Stimulated activated CD4-positive, alpha-beta T cell treated with anti-CD3 and anti-CD28 coated beads, Interleukin-15, amount 100 ng/mL, for 48 hours (primary cell): ENCODE results near the gene MACROD2.

Source experiments
- DNase-seq, 2 donors: peaks; one replicate each; pipeline ENCODE4 v3.0.0-alpha.2; 2020; ENCODE audit warnings: low read depth in 2 of 2

Gene MACROD2

DNA sequence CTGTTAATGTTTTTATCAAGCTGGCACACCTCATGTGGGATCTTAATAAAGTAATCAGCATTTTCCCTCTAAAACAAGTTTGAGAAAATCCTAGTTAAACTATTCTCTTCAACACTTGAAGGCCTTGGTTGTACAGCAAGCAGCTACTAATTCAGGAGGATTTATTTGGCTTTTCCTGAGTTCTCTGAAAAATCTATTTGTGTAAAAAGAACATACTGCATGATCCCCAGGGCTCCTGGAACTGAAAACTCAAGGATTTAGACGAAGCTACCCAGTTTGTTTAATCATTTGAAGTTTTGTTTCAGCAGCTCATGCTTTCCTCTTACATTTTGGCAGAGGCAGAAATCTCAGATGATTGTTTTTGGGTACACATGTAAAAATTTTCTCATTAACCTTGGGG is 651.7 kb downstream of the MACROD2 start:
- DNase-seq: no peak

DNA sequence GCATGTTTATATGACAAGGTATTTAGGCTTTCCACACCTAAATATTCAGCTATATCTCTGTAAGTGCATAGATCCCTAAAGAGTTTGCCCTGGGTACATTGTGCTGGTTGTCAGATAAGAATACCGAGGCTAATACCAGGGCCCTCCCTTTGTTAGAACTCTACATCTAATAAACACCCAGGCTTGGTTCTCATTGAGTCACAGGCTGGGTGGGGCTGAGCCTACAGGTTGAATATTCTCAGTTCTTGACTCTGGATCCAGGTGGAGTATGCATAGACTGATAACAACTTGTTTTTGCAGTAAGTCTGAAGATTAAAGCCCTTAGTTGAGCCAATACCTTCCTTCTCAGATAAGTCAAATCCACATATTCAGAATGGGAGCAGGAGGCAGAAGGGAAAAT is 654.3 kb downstream of the MACROD2 start:
- no peak for DNase-seq

DNA sequence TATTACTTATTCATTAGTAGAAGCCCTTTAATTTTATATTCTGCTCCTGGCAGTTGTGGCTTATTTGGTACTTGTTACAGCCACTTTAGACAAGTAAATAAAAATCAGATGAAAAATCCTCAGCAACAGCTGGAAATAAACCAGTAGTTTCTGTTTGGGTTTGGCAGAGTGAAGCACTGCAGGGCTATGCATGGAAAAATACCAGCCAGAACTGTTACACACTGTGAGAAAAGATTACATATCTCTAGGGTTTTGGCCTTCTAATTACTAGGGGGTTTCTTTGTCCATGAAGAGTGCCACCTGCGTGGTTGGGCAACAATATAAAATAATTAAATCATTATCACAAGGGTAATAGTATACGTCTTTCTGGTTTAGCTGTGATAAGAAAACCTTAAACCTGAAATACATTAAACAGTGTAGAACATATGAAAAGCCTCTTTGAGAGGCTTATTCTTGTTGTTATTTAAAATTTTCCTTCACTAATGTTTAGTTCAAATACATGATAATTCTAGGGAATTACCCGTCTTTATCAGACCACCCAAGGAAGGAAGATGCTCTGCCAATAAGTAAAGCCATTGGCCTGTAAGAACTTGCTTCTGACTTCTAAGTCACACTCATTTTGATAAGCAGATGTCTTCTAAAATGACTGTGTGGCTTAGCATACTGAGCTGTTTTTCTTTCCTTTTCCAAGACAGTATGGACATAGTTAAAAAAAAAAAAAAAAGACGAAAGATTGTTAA is 662.1 kb downstream of the MACROD2 start:
- DNase-seq: no peak

GRCh38 chr20:14664101-14664500 is 668.8 kb downstream of the MACROD2 start:
- no peak for DNase-seq

GRCh38 chr20:14666696-14667095 is 671.4 kb downstream of the MACROD2 start:
- no peak for DNase-seq

GRCh38 chr20:14667226-14667625 is 671.9 kb downstream of the MACROD2 start:
- no peak for DNase-seq

- DNase-seq: no peak
These were observed 676.8 kb downstream of the MACROD2 start for GRCh38 chr20:14672066-14672465.

GRCh38 chr20:14673164-14673563 is 677.8 kb downstream of the MACROD2 start:
- DNase-seq: no peak

- no peak for DNase-seq
These were observed 682.1 kb downstream of the MACROD2 start for GRCh38 chr20:14677455-14677854.

GRCh38 chr20:14685183-14685582 is 689.9 kb downstream of the MACROD2 start:
- no peak for DNase-seq

- DNase-seq: no peak
These were observed 692.0 kb downstream of the MACROD2 start for GRCh38 chr20:14687313-14687712.

GRCh38 chr20:14688005-14688404 is 692.7 kb downstream of the MACROD2 start:
- DNase-seq: no peak

GRCh38 chr20:14691994-14692393 is 696.7 kb downstream of the MACROD2 start:
- DNase-seq: no peak

GRCh38 chr20:14696478-14696877 is 701.2 kb downstream of the MACROD2 start:
- no peak for DNase-seq

GRCh38 chr20:14696937-14697336 is 701.6 kb downstream of the MACROD2 start:
- DNase-seq: no peak

DNA sequence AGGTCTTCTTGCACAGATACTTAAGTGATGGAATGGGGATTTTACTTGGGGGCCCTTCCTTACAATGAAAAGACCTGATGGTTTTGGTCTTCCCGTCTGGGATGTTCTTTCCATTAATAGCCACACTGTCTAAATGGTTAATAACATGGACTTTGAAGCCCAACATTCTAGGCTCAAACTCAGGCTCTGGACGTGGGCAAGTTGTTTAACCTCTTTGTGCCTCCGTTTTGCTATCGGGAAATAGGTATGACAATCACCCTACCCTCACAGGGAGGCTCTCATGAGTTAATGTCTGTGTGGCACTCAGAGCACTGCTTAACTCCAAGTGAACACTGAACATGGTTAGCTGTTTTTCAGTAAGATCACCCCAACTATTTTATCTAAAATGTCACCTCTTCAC is 702.8 kb downstream of the MACROD2 start:
- no peak for DNase-seq

GRCh38 chr20:14698605-14699373 is 703.5 kb downstream of the MACROD2 start:
- DNase-seq: no peak

GRCh38 chr20:14700639-14700960 is 705.3 kb downstream of the MACROD2 start:
- DNase-seq: no peak

- no peak for DNase-seq
These were observed 706.0 kb downstream of the MACROD2 start for GRCh38 chr20:14701326-14701725.

- DNase-seq: no peak
These were observed 711.2 kb downstream of the MACROD2 start for GRCh38 chr20:14706555-14706954.

DNA sequence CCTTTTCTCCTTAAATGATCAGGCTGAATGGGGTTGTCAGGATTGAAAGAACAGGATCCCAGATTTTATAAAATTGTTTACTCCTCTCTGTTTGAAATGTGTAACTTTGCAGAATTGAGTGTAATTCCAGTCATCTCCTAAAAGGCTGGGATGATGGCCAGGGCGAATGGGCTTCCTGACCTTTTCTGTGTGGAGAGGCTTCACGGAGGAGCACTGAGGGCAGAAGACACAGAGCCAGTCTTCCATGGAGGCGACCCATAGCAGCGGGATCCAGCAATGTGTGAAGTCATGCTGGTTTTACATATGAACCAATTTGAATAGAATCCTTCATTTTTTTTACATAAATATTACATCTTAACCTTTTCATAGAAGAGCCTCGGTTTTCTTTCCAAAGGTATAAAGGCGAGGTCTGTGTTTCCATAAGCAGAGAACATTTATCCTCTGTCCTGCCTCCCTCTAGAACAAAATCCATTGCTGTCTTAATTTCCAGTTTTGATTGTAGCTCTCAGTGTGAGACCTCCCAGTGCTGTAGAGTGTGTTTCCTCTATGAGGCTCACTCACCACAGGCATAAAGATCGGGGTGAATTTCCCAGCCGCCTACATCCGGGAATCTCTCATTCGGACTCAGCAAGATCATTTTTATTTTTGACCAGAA is 711.8 kb downstream of the MACROD2 start:
- no peak for DNase-seq

- no peak for DNase-seq
These were observed 712.7 kb downstream of the MACROD2 start for GRCh38 chr20:14707865-14708596.
